NCI-H128 (cell line): ENCODE data around the gene TBL1Y.
"Not testable (repeated sequence)": the region's sequence is repeated elsewhere in the genome, so short reads cannot be mapped to it uniquely, and the experiment has no call there.

Experiments
- DNase-seq: peaks from one replicate; lab custom pipeline; 2025; ENCODE audit not compliant: unreplicated experiment; lab: John Stamatoyannopoulos, UW

TBL1Y gene

DNA sequence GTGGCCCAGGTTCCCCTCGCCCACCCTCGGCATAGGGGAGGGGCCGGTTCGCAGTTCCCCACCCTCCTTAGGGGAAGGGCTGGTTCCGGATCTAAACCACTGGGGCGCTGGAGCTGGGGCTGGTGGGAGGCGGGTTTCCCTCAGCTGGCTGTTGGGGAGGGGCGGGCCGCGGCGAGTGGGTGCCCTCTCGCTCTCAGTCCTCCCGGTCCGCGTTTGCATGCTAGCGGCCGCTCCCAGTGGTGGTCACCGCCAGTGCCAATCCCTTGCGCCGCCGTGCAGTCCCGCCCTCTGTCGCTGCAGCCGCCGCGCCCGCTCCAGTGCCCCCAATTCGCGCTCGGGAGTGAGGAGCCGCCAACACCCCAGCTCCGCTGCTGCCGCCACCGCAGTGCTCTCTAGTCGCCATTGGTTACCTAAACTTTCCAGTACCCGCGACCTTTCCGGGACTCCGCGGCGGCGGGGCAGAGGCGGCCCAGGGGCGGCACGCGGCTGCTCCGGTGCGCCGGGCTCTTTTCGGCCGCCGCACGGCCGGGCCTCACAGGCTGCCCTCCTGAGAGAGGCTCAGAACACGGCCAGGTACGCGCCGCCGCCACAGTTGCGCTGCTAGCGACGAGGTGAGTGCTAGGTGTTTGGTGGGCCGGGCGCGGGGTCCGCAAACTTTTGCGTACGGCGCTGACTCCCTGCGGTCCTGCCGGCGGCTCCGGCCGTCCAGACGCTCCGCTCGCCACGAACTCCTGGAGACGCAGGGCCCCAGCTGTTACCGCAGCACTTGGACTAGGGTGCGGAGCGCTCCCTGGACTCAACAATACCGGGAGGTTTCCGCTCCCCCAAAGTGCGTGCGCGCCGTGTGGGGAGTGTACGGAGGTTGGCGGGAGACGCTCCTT is at the start of gene TBL1Y:
TSS of gene TBL1Y (plus strand) at position 326 of the 881 bp plus-strand sequence. CDS start 114,388 bp downstream, outside the sequence.
- DNase-seq: no peak

DNA sequence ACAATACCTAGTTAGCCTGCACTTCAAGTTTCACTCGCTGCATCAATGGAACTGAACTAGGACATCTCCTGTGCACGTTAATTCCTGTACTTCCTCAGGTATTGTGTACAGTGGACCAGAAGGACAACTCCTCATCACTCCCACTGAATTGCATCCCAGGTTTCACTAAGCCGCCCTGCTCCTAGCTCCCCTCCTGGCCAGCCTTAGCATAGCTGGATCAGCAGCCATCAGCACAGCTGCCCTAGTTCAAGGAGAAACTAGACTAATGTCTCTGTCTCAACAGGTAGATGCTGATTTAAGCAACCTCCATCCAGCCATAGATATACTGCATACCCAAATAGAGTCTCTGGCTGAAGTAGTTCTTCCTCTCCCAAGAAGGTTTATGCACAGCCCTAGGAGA is 16.0 kb upstream of the TBL1Y start:
- DNase-seq: no peak

DNA sequence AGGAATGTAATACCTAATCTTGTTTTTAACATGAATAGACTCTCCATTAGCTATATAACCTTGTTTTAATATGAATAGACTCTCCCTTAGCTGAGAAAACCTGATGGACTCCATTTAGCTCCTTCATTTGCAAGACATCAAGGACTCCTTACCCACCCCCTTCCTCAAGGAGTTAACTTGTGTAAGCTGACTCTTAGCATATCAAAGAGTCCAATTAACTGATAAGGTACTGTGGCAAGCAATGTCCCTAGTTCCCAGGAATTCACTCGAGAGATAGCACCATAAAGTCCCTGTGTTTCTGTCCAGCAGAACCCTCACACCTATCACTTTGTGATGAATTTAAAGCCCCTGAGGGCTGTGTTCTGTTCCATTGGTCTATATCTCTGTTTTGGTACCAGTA is 15.3 kb upstream of the TBL1Y start:
- no peak for DNase-seq

DNA sequence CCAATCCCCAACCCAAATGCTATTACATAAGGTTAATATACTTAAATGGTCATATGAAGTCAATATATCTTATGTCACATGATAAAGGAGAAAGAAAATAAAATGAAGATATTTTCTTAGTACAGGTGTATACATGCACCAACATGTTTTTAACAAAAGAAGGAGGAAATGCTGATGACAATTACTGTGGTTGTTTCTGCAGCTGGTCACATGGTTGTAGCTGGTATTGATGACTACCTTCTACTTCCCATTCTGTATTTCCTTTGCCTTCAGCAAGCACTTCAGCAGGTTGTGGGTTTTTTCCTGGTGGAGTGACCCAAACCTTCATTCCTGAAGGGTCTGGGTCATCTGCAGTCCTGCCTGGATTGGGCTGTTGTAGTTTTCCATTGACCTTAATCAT is 8.4 kb upstream of the TBL1Y start:
- DNase-seq: not testable (repeated sequence)

DNA sequence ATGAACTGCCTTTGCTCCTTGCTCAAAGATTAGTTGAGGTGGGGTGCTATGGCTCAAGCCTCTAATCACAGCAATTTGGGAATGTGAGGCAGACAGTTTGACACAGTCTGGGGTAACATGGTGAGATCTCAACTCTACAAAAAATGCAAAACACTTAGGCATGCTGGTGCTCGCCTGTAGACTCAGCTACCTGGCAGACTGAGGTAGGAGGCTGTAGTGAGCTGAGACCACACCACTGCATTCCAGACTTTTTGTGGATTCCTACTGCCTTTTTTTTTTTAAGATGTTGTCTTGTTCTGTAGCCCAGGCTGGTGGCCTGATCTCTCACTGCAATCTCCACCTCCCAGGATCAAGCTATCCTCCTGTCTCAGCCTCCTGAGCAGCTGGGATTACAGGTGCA is 2.9 kb upstream of the TBL1Y start:
- no peak for DNase-seq

DNA sequence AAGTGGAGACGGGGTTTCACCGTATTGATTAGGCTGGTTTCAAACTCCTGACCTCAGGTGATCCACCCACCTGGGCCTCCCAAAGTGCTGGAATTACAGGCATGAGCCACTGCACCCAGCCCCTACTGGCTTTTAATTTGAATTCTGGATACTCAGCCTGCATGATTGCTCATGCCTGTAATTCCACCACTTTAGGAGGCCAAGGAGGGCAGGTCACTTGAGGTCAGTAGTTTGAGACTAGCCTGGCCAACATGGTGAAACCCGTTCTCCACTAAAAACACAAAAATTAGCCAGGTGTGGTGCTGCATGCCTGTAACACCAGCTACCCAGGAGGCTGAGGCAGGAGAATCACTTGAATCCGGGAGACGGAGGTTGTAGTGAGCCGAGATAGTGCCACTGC is 2.5 kb upstream of the TBL1Y start:
- not testable (repeated sequence) for DNase-seq

DNA sequence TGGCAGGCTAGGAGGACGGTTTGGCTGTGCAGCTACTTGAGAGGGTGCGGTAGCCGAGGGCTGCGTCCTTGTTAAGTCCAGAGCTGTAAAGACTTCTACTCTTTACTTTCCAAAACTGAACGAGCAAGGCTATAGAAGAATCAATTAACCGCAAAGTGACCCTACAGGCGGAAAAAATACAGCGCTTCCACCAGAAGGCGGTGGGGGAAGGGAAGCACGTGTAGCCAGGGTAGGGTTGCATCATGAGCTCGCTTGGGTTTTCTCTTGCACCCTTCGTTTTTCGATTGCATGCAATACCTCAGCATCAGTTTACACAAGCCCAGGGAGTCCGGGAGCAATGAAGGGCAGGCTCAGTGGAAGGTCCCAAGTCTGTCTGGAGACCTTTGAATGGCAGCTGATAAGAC is 1.4 kb upstream of the TBL1Y start:
- DNase-seq: no peak

DNA sequence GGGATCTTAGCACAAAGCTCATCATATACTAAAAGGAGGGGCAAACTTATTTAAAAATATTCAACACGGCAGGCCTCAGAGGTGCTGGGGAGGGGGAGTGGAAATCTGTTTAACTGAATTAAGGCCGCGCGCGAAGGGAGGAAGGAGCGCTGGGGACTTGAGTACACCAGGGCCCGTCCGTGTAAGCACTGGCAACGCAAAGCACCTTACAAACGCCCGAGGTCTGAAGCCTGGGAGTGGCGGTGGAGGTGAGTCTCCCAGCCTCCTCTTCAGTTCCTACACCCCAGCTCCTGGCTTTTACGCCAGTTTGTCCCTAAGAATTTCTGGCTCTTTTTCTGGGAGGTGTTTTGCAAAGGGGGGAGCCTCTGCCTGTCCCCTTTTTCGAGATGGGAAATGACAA is 641 bp upstream of the TBL1Y start:
- DNase-seq: no peak

DNA sequence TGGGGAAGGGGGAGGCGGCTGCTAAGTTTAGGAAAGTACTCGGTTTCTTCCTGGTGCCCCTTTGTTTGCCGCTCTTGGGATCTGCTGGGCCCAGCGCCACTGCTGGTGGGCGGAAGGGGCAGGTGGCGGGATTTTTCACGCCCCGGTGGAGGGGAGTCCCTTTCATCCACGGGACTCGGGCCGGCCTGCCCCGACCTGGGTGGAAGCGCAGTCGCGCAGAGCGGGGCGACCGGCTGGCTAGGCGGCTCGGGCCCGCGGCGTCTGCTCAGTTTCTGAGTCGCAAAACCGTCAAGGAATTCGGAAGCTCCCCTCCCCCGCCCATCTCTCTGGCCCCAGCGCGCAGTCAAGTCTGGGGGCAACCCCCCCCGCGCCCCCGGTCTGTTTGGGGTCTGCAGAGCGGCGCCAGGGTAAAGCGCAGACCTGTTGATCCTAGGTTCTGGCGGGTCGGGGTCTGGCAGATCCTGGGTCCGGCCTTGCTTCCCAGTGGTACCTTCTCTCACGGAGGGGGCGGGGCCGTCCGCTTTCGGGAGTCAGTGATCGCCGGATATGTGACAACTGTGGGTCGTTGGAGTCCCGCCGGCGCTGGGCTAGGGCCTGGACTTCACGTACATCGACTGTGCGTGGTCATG is 870 bp downstream of the TBL1Y start, which contains the start of gene AMELY:
TSS of gene AMELY (minus strand) at position 500 of the 629 bp plus-strand sequence. CDS start 39,144 bp downstream, outside the sequence.
- no peak for DNase-seq

DNA sequence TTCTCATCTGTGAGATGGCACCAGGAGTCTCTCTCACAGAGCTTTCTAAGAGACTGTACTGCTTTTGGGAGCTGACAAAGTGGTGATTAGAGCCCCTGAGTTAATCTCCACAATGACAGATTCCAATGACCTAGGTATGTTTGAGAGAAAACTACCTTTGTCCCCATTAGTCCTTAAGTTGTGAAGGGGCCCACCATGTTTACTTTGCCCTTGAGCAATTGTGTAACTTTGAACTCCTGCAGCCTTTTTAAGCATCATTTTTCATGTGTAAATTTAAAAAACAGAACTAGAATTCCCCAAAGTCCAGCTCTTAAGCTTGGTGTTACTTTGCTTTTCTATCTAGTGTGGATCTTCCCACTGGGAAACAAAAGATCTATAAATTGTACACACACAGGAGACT is 2.9 kb downstream of the TBL1Y start:
- DNase-seq: no peak

DNA sequence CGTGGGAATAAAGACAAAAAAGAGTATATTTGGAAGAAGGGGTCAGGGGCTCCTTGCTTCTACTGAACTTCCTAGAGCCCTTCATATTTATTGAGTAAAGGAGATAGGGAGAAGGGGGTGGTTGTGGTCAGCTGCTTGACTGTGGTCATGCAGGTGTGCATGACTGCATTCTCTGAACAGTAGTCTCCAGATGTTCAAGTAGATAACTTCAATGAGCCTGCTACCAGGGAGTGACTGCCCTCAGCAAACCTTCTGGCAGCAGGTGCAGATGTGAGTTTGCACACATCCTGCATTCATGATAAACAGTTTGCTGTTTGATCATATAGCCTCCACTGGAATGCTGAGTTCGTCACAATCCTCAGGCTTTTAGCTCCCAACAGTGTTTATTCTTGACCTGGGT is 10.6 kb downstream of the TBL1Y start:
- no peak for DNase-seq

DNA sequence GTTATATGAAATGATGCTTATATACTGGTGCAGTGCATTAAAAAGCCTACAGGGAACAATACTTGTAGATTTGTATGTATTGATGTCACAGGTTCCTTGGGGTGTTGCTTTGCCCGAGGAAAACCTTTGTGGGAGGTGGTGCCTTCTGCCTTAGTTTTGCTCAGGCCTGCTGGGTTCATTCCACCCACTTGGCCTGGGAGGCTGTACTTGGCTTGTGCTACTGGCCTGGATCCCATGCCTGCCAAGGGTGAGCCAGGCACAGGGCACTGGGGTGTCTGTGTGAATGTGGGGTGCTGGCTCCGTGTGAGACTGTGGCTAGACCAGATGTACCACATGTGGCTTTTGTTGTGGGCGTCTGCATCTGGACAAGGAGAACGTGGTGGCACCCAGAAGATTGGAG is 17.8 kb downstream of the TBL1Y start:
- no peak for DNase-seq

DNA sequence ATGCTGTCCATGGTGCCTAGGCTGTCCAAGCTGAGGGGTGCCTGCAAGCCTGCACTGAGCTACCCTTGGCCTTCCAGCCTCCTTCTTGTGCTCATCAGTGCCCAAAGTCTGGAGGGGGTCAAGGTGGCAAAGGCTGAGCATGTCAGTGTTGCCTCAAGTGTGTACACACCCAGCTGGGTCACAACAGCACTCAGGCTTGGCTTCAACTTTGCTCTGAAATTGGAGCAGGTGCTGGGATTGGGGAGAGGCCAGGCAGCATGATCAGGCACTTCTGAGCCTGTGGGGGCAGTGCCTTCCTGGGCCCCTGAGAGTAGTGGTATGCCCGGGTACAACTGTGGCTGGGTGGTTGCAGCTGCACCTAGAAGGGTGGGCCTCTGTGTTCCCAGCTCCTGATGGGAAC is 18.7 kb downstream of the TBL1Y start:
- DNase-seq: no peak

DNA sequence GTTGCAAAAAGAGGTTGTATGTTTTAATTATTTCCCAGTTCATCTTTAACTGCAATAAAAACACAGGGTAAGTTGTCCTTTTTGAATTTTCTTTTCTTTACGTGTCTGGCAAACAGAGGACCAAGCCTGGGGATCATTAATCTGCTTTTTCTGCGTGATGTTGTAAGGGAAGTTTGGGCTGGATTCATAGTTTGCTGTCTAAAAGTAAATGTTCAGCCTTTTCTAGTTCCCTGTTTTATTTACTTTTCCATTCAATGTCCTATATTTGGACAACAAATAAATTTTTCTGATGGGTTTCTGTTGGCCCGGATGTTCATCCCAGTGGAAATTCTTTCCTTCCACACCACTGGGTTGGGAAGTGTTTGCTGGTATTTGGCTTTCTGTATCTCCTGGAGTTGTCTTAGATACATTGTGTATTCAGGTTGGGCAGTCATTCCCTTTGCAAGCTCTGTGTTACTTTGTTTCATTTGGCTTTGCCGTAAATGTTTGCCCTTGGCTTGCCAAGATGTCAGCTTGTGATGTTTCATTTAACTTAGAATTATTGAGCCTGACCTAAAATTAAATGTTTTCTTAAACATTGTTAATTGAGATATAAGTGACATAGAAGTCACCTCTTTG is 21.4 kb downstream of the TBL1Y start:
- DNase-seq: no peak

DNA sequence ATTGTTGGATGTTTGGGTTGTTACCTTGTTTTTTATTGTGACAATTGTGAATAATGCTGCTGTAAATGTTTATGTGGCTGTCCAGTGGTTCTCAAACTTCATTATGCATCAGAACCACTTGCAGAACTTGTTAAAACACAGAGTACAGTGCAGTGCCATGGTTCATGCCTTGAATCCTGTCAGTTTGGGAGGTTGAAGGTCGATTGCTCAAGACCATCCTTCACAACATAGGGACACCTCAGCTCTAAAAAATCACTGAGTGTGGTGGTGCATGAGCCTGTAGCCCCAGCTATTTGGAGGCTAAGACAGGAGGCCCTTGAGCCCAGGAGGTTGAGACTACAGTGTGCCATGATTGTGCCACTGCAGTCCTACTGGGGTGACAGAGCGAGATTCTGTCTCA is 25.0 kb downstream of the TBL1Y start:
- DNase-seq: no peak

DNA sequence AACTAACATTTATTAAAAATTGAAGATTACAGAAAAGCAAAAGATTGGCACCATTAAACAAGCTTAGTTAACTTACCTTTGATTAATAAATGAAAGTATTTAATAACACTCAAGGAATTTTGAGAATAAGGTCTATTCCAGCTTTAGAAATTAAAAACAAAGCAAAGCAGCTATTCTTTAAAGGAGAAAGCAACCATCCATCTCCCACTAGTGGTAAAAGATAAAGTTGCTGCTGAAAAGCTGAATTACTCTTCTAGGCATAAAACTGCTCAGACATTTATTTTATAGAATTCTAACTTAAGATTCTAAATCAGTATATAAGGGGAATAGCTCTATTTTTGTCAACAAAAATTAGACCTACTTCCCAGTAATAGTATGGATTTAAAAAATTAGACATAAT is 37.2 kb downstream of the TBL1Y start:
- DNase-seq: no peak

DNA sequence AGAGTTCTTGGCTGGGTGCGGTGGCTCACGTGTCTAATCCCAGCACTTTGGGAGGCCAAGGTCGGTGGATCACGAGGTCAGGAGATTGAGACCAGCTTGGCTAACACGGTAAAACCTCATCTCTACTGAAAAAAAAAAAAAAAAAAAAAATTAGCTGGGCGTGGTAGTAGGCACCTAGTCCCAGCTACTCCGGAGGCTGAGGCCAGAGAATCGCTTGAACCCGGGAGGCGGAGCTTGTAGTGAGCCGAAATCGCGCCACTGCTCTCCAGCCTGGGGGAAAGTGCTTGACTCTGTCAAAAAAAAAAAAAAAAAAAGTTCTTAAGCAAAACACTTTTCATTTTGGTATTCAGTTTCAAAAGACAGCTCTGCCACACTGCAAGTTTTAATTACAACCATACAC is 37.9 kb downstream of the TBL1Y start:
- no peak for DNase-seq

DNA sequence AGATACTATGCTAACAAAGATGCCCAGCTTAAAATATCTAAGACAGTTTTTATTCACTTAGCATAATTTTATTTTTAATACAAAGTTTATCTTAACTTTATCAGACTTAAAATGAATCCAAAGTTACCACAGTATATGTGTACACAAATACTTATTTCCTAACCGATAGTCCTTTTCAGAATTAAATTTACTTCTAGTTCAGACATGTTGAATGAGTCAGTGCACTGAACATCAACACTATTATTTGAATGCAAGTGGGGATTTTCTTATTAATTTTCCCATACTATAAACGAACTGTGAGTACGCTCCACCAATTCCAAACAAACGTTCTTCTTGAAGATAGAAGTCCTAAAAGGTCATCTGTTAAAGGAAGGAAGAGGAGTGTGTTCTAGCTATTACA is 39.5 kb downstream of the TBL1Y start:
- DNase-seq: no peak

DNA sequence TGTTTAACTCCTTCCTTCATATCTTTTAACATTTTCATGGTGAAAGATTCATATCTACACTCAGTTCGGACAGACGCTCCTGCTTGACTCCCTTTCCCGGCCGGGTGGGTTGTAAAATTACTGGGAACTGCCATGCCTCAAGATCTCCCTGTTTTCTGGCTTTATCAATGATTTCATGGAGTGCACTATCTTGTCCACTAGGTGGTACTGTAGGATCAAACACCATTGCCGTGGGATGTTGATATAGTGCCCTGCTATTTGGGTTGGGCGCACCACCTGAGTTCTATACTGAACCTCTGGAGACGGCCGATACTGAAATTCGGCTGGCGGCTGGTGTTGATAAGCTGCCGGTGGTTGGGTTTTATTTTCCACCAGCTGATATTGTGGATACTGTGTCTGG is 54.2 kb downstream of the TBL1Y start:
- no peak for DNase-seq

DNA sequence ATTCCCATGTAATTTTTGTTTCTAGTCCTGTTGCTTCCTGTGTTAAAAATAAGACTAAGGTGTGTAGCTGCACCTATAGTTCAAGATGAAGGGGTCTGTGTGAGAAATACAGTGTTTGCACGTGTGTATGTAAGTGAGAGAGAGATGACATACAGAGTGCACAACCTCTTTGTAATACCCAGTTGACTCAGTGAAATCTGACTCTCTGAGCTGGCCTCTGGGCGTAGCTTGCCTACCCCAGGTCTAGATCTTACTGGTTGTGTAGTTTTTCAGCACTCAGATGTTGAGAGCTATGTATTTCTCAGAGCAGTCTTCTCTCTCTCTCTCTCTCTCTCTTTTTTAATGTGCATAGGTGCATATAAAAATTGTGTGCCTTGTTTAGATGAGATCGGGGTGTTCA is 56.0 kb downstream of the TBL1Y start:
- no peak for DNase-seq

DNA sequence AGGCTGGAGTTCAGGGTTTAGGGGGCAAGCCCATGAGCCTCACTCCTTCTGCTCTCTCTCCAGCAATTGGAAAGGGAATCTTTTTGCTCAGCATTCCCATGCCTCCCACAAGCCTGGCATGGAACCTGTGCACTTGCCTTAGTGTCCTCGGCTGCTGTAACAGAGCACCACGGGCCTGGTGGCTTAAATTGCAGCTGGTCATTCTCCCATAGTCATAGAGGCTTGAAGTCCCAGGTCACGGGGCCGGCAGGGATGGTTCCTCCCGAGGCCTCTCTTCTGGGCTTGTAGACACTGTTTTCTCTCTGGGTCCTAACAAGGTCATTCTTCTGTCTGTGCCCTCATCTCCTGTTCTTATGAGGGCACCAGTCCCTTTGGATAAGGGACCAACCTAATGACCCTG is 57.2 kb downstream of the TBL1Y start:
- no peak for DNase-seq

DNA sequence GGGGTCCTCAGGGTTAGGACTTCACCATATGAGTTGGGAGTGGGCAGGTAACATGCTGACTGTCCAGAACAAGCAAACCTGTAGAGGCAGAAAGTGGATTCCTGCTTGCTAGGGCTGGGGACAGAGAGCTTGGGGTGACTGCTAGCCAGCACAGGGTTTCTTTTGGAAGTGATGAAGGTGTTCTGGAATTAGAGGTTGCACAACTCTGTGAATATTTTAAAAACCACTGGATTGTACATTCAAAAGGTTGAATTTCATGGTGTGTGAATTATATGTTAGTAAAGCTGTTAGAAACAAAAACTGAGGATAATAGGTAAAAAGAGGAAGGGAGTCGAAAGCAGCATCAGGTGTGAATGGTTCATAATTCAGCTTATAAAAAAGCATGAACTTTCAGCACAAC is 57.7 kb downstream of the TBL1Y start:
- DNase-seq: no peak
